ENCODE results near the gene LHX1. TPM values are rescaled to one million over a fixed set of nuclear protein-coding genes. Genes with fewer than 3 reads are reported as not detected.

LHX1 gene
- total RNA-seq, 1 experiment from 2014 or later: 0.61 TPM

GRCh38 chr17:36923814-36924221 lies 13.5 kb upstream of the LHX1 start:
- peaks cover 55% of the 10 kb centered on the region for H3K4me1 Mint-ChIP-seq
- H3K27ac Mint-ChIP-seq: no peak overlapping the region
- CTCF ChIA-PET: interaction anchor here (0.6 to 1.0 kb wide), 3 partner anchors 14 to 1425 kb away, joined by 3 to 7 read pairs (median 4); partner anchors contain the start of gene LHX1
- no peaks in the 10 kb centered on the region for H3K9me3 Mint-ChIP-seq
- peaks cover 38% of the 10 kb centered on the region for H3K27me3 Mint-ChIP-seq (ENCODE audit: low read depth)
- ATAC-seq (no peak), DNase-seq (ENCODE audit: low spot score) (no peak)
- H3K4me3 Mint-ChIP-seq: no peak overlapping the region
- POLR2A ChIA-PET: interaction anchor here (0.6 kb wide), 2 partner anchors 11 to 99 kb away, joined by 3 read pairs; no protein-coding TSS in a partner anchor
- no peak for TF ChIP-seq SMAD4 (CRISPR knock-in tag; IDR thresholded peaks at IDR 0.05)
- TF ChIP-seq TEAD1 (CRISPR knock-in tag; IDR thresholded peaks at IDR 0.05): no peak
- no peak for TF ChIP-seq HMGA2 (CRISPR knock-in tag; IDR thresholded peaks at IDR 0.05)
- no peak for TF ChIP-seq OVOL2 (CRISPR knock-in tag; IDR thresholded peaks at IDR 0.05; ENCODE audit: borderline replicate concordance)
- no peak for TF ChIP-seq ESRRA (CRISPR knock-in tag; IDR thresholded peaks at IDR 0.05; ENCODE audit: borderline replicate concordance)
- TF ChIP-seq ZNF396 (CRISPR knock-in tag; IDR thresholded peaks at IDR 0.05; ENCODE audit: borderline replicate concordance): no peak
- no peak for TF ChIP-seq PRDM15 (CRISPR knock-in tag; IDR thresholded peaks at IDR 0.05)
- H3K36me3 Mint-ChIP-seq: no peaks in the 10 kb centered on the region

DNA sequence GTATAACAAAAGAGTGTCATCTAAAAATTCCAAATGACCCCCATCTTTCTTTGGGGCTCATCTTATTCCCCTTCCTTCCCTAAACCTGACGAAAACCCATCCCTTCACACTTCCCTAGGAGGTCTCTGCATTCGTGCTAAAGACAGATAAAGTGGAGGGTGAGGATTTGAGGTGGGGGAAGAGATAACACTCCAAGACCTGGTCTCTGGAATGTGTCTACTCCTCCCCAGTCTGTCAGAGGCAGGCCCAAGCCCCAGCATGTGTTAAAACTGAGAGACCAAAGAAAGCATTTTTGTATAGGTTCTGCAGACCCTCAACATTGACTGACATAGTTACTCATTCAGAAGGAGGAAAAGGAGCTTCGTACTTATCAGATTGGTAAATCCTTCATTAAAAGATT lies 11.0 kb upstream of the LHX1 start:
- no peak overlapping the region for H3K27ac Mint-ChIP-seq
- TF ChIP-seq TCF7 (CRISPR knock-in tag; IDR thresholded peaks at IDR 0.05; ENCODE audit: low read depth) (no peak), ZNF121 (CRISPR knock-in tag; IDR thresholded peaks at IDR 0.05) (no peak), ZBTB21 (CRISPR knock-in tag; IDR thresholded peaks at IDR 0.05; ENCODE audit: borderline replicate concordance) (no peak), ZNF232 (CRISPR knock-in tag; IDR thresholded peaks at IDR 0.05) (no peak), ZNF671 (CRISPR knock-in tag; IDR thresholded peaks at IDR 0.05) (no peak), CBFB (CRISPR knock-in tag; IDR thresholded peaks at IDR 0.05; ENCODE audit: low read depth) (no peak), ATF1 (CRISPR knock-in tag; IDR thresholded peaks at IDR 0.05) (no peak), ZNF219 (CRISPR knock-in tag; IDR thresholded peaks at IDR 0.05; ENCODE audit: borderline replicate concordance) (no peak)
- TF ChIP-seq, protein P1, sequence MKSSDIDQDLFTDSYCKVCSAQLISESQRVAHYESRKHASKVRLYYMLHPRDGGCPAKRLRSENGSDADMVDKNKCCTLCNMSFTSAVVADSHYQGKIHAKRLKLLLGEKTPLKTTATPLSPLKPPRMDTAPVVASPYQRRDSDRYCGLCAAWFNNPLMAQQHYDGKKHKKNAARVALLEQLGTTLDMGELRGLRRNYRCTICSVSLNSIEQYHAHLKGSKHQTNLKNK (CRISPR knock-in tag; IDR thresholded peaks at IDR 0.05): no peak
- TF ChIP-seq, protein P2, sequence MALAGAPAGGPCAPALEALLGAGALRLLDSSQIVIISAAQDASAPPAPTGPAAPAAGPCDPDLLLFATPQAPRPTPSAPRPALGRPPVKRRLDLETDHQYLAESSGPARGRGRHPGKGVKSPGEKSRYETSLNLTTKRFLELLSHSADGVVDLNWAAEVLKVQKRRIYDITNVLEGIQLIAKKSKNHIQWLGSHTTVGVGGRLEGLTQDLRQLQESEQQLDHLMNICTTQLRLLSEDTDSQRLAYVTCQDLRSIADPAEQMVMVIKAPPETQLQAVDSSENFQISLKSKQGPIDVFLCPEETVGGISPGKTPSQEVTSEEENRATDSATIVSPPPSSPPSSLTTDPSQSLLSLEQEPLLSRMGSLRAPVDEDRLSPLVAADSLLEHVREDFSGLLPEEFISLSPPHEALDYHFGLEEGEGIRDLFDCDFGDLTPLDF (CRISPR knock-in tag; IDR thresholded peaks at IDR 0.05): no peak
- TF ChIP-seq, protein P3, sequence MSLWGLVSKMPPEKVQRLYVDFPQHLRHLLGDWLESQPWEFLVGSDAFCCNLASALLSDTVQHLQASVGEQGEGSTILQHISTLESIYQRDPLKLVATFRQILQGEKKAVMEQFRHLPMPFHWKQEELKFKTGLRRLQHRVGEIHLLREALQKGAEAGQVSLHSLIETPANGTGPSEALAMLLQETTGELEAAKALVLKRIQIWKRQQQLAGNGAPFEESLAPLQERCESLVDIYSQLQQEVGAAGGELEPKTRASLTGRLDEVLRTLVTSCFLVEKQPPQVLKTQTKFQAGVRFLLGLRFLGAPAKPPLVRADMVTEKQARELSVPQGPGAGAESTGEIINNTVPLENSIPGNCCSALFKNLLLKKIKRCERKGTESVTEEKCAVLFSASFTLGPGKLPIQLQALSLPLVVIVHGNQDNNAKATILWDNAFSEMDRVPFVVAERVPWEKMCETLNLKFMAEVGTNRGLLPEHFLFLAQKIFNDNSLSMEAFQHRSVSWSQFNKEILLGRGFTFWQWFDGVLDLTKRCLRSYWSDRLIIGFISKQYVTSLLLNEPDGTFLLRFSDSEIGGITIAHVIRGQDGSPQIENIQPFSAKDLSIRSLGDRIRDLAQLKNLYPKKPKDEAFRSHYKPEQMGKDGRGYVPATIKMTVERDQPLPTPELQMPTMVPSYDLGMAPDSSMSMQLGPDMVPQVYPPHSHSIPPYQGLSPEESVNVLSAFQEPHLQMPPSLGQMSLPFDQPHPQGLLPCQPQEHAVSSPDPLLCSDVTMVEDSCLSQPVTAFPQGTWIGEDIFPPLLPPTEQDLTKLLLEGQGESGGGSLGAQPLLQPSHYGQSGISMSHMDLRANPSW (CRISPR knock-in tag; conservative IDR thresholded peaks at IDR 0.05; ENCODE audit: low read depth): no peak
- TF ChIP-seq, protein P4, sequence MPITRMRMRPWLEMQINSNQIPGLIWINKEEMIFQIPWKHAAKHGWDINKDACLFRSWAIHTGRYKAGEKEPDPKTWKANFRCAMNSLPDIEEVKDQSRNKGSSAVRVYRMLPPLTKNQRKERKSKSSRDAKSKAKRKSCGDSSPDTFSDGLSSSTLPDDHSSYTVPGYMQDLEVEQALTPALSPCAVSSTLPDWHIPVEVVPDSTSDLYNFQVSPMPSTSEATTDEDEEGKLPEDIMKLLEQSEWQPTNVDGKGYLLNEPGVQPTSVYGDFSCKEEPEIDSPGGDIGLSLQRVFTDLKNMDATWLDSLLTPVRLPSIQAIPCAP (CRISPR knock-in tag; IDR thresholded peaks at IDR 0.05): no peak
- TF ChIP-seq, protein P5, sequence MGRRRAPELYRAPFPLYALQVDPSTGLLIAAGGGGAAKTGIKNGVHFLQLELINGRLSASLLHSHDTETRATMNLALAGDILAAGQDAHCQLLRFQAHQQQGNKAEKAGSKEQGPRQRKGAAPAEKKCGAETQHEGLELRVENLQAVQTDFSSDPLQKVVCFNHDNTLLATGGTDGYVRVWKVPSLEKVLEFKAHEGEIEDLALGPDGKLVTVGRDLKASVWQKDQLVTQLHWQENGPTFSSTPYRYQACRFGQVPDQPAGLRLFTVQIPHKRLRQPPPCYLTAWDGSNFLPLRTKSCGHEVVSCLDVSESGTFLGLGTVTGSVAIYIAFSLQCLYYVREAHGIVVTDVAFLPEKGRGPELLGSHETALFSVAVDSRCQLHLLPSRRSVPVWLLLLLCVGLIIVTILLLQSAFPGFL (CRISPR knock-in tag; IDR thresholded peaks at IDR 0.05; ENCODE audit: borderline replicate concordance): no peak
- DNase-seq (ENCODE audit: low spot score) (no peak), ATAC-seq (no peak)
- H3K4me1 Mint-ChIP-seq: peaks cover 52% of the 10 kb centered on the region
- H3K36me3 Mint-ChIP-seq: no peaks in the 10 kb centered on the region
- CTCF ChIA-PET: no interaction called here
- POLR2A ChIA-PET: no interaction called here
- no peaks in the 10 kb centered on the region for H3K9me3 Mint-ChIP-seq
- no peak overlapping the region for H3K4me3 Mint-ChIP-seq
- H3K27me3 Mint-ChIP-seq (ENCODE audit: low read depth): peaks cover 56% of the 10 kb centered on the region
